Osteoblast (primary cell): ENCODE data around the gene B9D2. TPM values are rescaled to one million over a fixed set of nuclear protein-coding genes. Genes with fewer than 3 reads are reported as not detected.

Experiments used
- DNase-seq: peaks from one replicate; pipeline ENCODE4 v3.0.0; 2011; ENCODE audit warnings: low spot score, mixed read lengths; ENCODE audit not compliant: insufficient read length; ENCODE audit errors: missing footprints
- H2AFZ ChIP-seq: 2 replicates; pipeline ENCODE4 v1.6.0; 2011; ENCODE audit warnings: mild to moderate bottlenecking, low read length
- H3K27ac ChIP-seq: 2 replicates; pipeline ENCODE4 v1.5.1; 2011; ENCODE audit warnings: mild to moderate bottlenecking, low read depth, low read length, moderate library complexity
- H3K27me3 ChIP-seq: 2 replicates; pipeline ENCODE4 v1.6.0; 2012; ENCODE audit warnings: mild to moderate bottlenecking, control low read depth, inconsistent platforms, low read length, moderate library complexity; ENCODE audit not compliant: insufficient read depth
- H3K36me3 ChIP-seq: 2 replicates; pipeline ENCODE4 v1.5.1; 2011; ENCODE audit warnings: mild to moderate bottlenecking, low read length, control low read depth, moderate library complexity; ENCODE audit not compliant: insufficient read depth
- H3K4me1 ChIP-seq: 2 replicates; pipeline ENCODE4 v1.5.1; 2011; ENCODE audit warnings: mild to moderate bottlenecking, low read length, control low read depth, moderate library complexity; ENCODE audit not compliant: insufficient read depth
- H3K4me2 ChIP-seq: 2 replicates; pipeline ENCODE4 v1.6.0; 2011; ENCODE audit warnings: mild to moderate bottlenecking, low read length; ENCODE audit not compliant: insufficient read depth
- H3K4me3 ChIP-seq: fragments of 200-600 bp; sonication (generic); 3 replicates; pipeline ENCODE4 v1.5.1; 2012; ENCODE audit warnings: mild to moderate bottlenecking, low read length, inconsistent platforms; ENCODE audit not compliant: insufficient read depth
- H3K79me2 ChIP-seq: 2 replicates; pipeline ENCODE4 v1.6.0; 2012; ENCODE audit warnings: mild to moderate bottlenecking, low read length, control low read depth, inconsistent platforms; ENCODE audit not compliant: insufficient read depth
- H3K9me3 ChIP-seq: 2 replicates; pipeline ENCODE4 v1.5.1; 2011; ENCODE audit warnings: low read depth, low read length, control low read depth
- H4K20me1 ChIP-seq: 2 replicates; pipeline ENCODE4 v1.6.0; 2012; ENCODE audit warnings: mild to moderate bottlenecking, low read length, control low read depth; ENCODE audit not compliant: insufficient read depth
- total RNA-seq: library from RNA; depleted of rRNA; stranded (reverse); fragments of >200 nt; gene quantifications from 2 replicates; pipeline ENCODE4 v1.2.3, GENCODE V29; 2012
- TF ChIP-seq, protein P1 (sequence below): IDR thresholded peaks from 2 replicates; pipeline ENCODE4 v1.5.1; 2011; ENCODE audit warnings: mild to moderate bottlenecking, low read depth, low read length, moderate library complexity; ENCODE audit errors: extremely low read depth

Gene B9D2
- total RNA-seq, 1 donor = 6.5 TPM

DNA sequence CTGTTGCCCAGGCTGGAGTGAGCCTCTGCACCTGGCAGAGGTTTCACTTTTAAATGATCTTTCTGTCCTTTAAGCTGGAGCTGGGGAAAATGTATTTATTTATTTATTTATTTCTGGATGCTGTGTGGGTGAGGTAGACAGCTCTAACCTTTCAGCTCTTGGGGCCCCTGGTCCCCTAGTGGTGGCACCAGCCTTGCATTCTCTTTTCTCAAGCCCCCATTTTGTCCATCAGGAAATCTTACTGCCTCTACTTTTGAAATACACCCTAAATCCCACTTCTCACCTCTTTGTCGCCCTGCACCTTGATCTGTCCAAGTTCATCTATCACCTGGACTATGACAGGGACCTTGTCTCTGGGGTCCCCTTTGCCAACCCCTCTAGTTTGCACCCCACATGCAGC is 2.1 kb upstream of the B9D2 start:
- TF ChIP-seq, protein P1, sequence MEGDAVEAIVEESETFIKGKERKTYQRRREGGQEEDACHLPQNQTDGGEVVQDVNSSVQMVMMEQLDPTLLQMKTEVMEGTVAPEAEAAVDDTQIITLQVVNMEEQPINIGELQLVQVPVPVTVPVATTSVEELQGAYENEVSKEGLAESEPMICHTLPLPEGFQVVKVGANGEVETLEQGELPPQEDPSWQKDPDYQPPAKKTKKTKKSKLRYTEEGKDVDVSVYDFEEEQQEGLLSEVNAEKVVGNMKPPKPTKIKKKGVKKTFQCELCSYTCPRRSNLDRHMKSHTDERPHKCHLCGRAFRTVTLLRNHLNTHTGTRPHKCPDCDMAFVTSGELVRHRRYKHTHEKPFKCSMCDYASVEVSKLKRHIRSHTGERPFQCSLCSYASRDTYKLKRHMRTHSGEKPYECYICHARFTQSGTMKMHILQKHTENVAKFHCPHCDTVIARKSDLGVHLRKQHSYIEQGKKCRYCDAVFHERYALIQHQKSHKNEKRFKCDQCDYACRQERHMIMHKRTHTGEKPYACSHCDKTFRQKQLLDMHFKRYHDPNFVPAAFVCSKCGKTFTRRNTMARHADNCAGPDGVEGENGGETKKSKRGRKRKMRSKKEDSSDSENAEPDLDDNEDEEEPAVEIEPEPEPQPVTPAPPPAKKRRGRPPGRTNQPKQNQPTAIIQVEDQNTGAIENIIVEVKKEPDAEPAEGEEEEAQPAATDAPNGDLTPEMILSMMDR = peak; percentile 21

DNA sequence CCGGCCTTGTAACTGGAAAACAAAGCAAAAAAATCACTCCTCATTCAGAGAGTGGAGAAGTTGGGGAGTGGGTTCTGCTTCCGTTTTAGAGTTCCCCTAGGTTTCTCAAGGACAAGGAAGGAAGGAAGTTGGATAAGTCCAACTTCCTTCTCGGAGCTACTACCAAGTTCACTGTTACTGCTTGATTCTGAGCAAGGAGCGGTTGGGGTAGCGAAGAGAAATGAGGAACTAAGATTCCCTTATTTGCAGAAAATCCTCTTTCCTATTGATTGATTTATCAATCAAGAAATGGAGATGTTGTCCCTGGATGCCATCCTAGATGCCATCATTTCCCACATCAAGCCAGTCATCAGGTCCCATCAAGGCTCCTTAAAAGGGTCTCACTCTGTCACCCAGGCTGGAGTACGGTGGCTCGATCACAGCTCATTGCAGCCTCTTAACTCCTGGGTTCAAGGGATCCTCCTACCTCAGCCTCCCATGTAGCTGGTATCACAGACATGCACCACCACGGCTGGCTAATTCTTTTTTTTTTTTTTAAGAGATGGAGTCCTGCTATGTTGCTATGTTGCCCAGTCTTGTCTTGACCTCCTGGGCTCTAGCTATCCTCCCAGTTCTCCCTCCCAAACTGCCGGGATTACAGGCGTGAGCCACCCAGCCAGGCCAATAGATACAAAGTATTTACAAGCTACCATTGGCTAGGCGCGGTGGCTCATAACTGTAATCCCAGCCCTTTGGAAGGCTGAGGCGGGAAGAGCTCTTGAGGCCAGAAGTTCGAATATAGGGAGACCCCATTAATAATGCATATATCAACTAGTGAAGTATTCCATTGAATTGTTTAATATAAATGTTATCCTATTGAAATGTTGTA is 809 bp upstream of the B9D2 start:
- Histone ChIP-seq H2AFZ (peak overlapping the region; percentile 83), H3K36me3 (peaks cover 5% of the 10 kb centered on the region), H3K27me3 (no peaks in the 10 kb centered on the region), H3K4me2 (peak overlapping the region; percentile 87), H3K4me1 (peaks cover 24% of the 10 kb centered on the region), H4K20me1 (no peaks in the 10 kb centered on the region), H3K79me2 (peaks cover 42% of the 10 kb centered on the region), H3K4me3 (peak overlapping the region; percentile 94), H3K9me3 (no peaks in the 10 kb centered on the region), H3K27ac (peak overlapping the region; percentile 100)
- no peak for DNase-seq
- TF ChIP-seq, protein P1 = no peak

More for the DNA sequence above, 2.1 kb upstream of the B9D2 start:
- H3K79me2 ChIP-seq = peaks cover 45% of the 10 kb centered on the region
- H2AFZ ChIP-seq = no peak overlapping the region
- peak overlapping the region; percentile 41 for H3K27ac ChIP-seq
- no peaks in the 10 kb centered on the region for H4K20me1 ChIP-seq
- H3K27me3 ChIP-seq = no peaks in the 10 kb centered on the region
- H3K4me3 ChIP-seq = no peak overlapping the region
- no peak for DNase-seq
- H3K4me1 ChIP-seq = peaks cover 24% of the 10 kb centered on the region
- H3K4me2 ChIP-seq = no peak overlapping the region
- no peaks in the 10 kb centered on the region for H3K9me3 ChIP-seq
- H3K36me3 ChIP-seq = peaks cover 3% of the 10 kb centered on the region

DNA sequence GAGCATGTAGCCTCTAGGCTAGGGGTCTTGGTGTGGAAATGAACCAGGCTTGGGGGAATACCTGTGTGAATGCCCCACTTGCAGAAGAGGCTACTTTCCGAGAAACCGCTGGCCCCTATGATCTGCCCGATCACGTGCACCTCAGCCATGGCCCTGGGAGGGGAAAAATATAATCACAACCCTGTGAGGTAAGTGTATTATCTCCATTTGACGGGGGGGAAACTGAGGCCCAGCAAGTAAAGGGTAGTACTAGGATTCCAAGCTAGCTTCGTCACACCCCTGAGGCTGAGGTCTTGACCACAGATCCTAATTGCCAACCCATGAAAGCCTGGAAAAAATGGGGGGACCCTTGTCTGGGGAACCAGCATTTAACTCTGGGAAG is 587 bp downstream of the B9D2 start:
- H3K36me3 ChIP-seq = peaks cover 5% of the 10 kb centered on the region
- no peaks in the 10 kb centered on the region for H3K9me3 ChIP-seq
- H3K4me1 ChIP-seq = peaks cover 20% of the 10 kb centered on the region
- H3K4me2 ChIP-seq = peak overlapping the region; percentile 87
- peak overlapping the region; percentile 94 for H3K4me3 ChIP-seq
- H2AFZ ChIP-seq = peak overlapping the region; percentile 95
- no peaks in the 10 kb centered on the region for H3K27me3 ChIP-seq
- H4K20me1 ChIP-seq = no peaks in the 10 kb centered on the region
- peaks cover 32% of the 10 kb centered on the region for H3K79me2 ChIP-seq
- peak overlapping the region; percentile 100 for H3K27ac ChIP-seq
- TF ChIP-seq, protein P1 = no peak
- no peak for DNase-seq

DNA sequence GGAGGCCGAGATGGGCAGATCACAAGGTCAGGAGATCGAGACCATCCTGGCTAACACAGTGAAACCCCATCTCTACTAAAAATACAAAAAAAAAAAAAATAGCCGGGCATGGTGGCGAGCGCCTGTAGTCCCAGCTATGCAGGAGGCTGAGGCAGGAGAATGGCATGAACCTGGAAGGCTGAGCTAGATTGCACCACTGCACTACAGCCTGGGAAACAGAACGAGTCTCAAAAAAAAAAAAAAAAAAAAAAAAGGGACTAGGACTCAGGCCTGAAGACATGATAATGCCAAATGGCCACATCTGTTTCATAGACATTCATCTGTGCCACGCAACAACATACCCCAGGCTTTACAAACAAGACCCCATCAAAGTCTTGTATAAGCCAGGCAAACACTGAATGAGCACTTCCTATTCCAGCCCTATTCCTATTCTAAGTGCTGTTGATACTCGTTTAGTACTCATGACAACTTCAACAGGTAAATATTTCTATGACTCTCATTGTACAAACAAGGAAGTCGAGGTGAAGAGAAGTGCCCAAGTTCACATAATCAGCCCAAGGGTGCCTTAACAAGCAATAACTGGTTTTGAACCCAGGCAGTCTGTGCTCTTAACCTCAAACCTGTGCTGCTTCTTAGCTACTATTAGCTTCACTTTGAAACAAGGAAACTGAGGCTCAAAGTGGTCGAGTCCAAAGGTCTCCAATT is 1.7 kb downstream of the B9D2 start:
- peaks cover 10% of the 10 kb centered on the region for H3K4me1 ChIP-seq
- peaks cover 5% of the 10 kb centered on the region for H3K36me3 ChIP-seq
- H4K20me1 ChIP-seq = no peaks in the 10 kb centered on the region
- H3K79me2 ChIP-seq = peaks cover 32% of the 10 kb centered on the region
- DNase-seq = peak; percentile 14
- H2AFZ ChIP-seq = no peak overlapping the region
- TF ChIP-seq, protein P1 = no peak
- H3K27me3 ChIP-seq = no peaks in the 10 kb centered on the region
- H3K27ac ChIP-seq = no peak overlapping the region
- no peaks in the 10 kb centered on the region for H3K9me3 ChIP-seq
- no peak overlapping the region for H3K4me3 ChIP-seq
- H3K4me2 ChIP-seq = no peak overlapping the region
